HCT116 (cell line): Measurements from ENCODE around the gene CDH4. TPM values are rescaled to one million over a fixed set of nuclear protein-coding genes. Genes with fewer than 3 reads are reported as not detected.

ENCODE experiments used
- ATAC-seq: fragments of 200-7000 bp; cut with Tn5 transposase; 2 replicates; pipeline ENCODE4 v1.9.1; 2020; ENCODE audit warnings: mild to moderate bottlenecking, moderate library complexity
- BruUV-seq: library from RNA; stranded (reverse); fragments of 400-500 nt; replicated peaks from 2 replicates; lab custom pipeline; 2021; lab: Mats Ljungman, UMichigan
- CTCF ChIA-PET: fragments of 300-600 bp; sonication (Branson Sonifier 250); formaldehyde crosslinking; loops from one replicate; lab custom pipeline; 2021; ENCODE audit warnings: antibody characterized with exemption; lab: Charles Lee
- POLR2A ChIA-PET: fragments of 300-600, 350-600 bp; sonication (Branson Sonifier 250); formaldehyde crosslinking; loops from one replicate; lab custom pipeline; 2021; ENCODE audit warnings: antibody characterized with exemption; lab: Charles Lee
- RAD21 ChIA-PET, 2 experiments: fragments of 300-600 bp; sonication (Branson Sonifier 250); formaldehyde crosslinking; loops; one replicate each; lab custom pipeline; 2023; ENCODE audit warnings: low total read pairs in 2 of 2; ENCODE audit not compliant: uncharacterized antibody in 2 of 2, unreplicated experiment in 2 of 2, low non-redundant PET in 1 of 2; lab: Charles Lee
- DNase-seq: peaks from one replicate; pipeline ENCODE4 v3.0.0-alpha.2; 2010; ENCODE audit warnings: low read depth, low spot score
- H2AFZ ChIP-seq: fragments of 200-600 bp; shearing (Covaris generic), sonication (generic); 2 replicates; pipeline ENCODE4 v1.6.1; 2017; ENCODE audit warnings: low read depth, mixed run types, mixed read lengths, antibody characterized with exemption, low read length; ENCODE audit not compliant: poor library complexity, severe bottlenecking
- H3K27ac ChIP-seq: 2 replicates; pipeline ENCODE4 v1.5.1; 2012; ENCODE audit warnings: low read depth, low read length
- H3K27me3 ChIP-seq: fragments of 200-600 bp; sonication (generic); 2 replicates; pipeline ENCODE4 v1.6.1; 2016; ENCODE audit warnings: mixed run types, low read length, mixed read lengths; ENCODE audit not compliant: insufficient read depth
- H3K36me3 ChIP-seq, 2 experiments: fragments of 200-500 bp in 1 of 2; fragments of 200-600 bp in 1 of 2; sonication (Bioruptor generic) in 1 of 2; sonication (generic) in 1 of 2; 2 replicates each; pipeline versions ENCODE4 v1.5.1 to v1.6.1; 2014 to 2016; ENCODE audit warnings: low read length in 2 of 2, inconsistent platforms in 1 of 2, mixed read lengths in 1 of 2, mixed run types in 1 of 2; ENCODE audit not compliant: insufficient read depth in 2 of 2, control insufficient read depth in 1 of 2
- H3K4me1 ChIP-seq, 2 experiments: fragments of 200-600 bp in 1 of 2; sonication (generic) in 1 of 2; 2 replicates each; pipeline versions ENCODE4 v1.5.1 to v1.6.1; 2012 to 2017; ENCODE audit warnings: low read length in 2 of 2, inconsistent platforms in 1 of 2, mild to moderate bottlenecking in 1 of 2, mixed read lengths in 1 of 2, mixed run types in 1 of 2, moderate library complexity in 1 of 2; ENCODE audit not compliant: insufficient read depth in 2 of 2, control insufficient read depth in 1 of 2
- H3K4me2 ChIP-seq: fragments of 200-600 bp; sonication (generic); 2 replicates; pipeline ENCODE4 v1.6.1; 2017; ENCODE audit warnings: mixed run types, low read length, mixed read lengths
- H3K4me3 ChIP-seq, 2 experiments: fragments of 200-600 bp in 1 of 2; sonication (generic) in 1 of 2; replicated peaks in 1 of 2; 2 replicates each; pipeline ENCODE4 v1.5.1; 2011 to 2016; ENCODE audit warnings: low read length in 2 of 2, control low read depth in 1 of 2, low read depth in 1 of 2, mild to moderate bottlenecking in 1 of 2, mixed read lengths in 1 of 2, mixed run types in 1 of 2
- H3K79me2 ChIP-seq: fragments of 200-600 bp; sonication (generic); 2 replicates; pipeline ENCODE4 v1.6.1; 2017; ENCODE audit warnings: mild to moderate bottlenecking, mixed run types, low read length, moderate library complexity, mixed read lengths; ENCODE audit not compliant: insufficient read depth
- H3K9ac ChIP-seq: fragments of 200-600 bp; sonication (generic); 2 replicates; pipeline ENCODE4 v1.6.1; 2016; ENCODE audit warnings: low read length, mixed read lengths
- H3K9me2 ChIP-seq: fragments of 200-600 bp; sonication (generic), shearing (Covaris generic); 2 replicates; pipeline ENCODE4 v1.6.1; 2017; ENCODE audit warnings: mixed run types, mild to moderate bottlenecking, moderate library complexity; ENCODE audit not compliant: insufficient read depth
- H3K9me3 ChIP-seq, 2 experiments: fragments of 200-500 bp in 1 of 2; fragments of 200-600 bp in 1 of 2; sonication (Bioruptor generic) in 1 of 2; sonication (generic) in 1 of 2; 2 replicates each; pipeline ENCODE4 v1.6.1; 2014 to 2017; ENCODE audit warnings: low read length in 2 of 2, mixed read lengths in 2 of 2, inconsistent platforms in 1 of 2, low read depth in 1 of 2, mild to moderate bottlenecking in 1 of 2, mixed run types in 1 of 2, moderate library complexity in 1 of 2; ENCODE audit not compliant: control insufficient read depth in 1 of 2, insufficient read depth in 1 of 2
- H4K20me1 ChIP-seq: fragments of 200-600 bp; sonication (generic), shearing (Covaris generic); 2 replicates; pipeline ENCODE4 v1.6.1; 2017; ENCODE audit warnings: mixed run types, mild to moderate bottlenecking, moderate library complexity; ENCODE audit not compliant: insufficient read depth
- CBX3 ChIP-seq: IDR thresholded peaks from 2 replicates; pipeline ENCODE4 v1.6.1; 2012; ENCODE audit warnings: low read depth
- CEBPB ChIP-seq: IDR thresholded peaks from 2 replicates; pipeline ENCODE4 v1.6.1; 2012; ENCODE audit warnings: low read depth
- EGR1 ChIP-seq: IDR thresholded peaks from 2 replicates; pipeline ENCODE4 v1.6.1; 2012; ENCODE audit warnings: low read depth
- EZH2 ChIP-seq: fragments of 200-600 bp; sonication (generic); IDR thresholded peaks from 2 replicates; pipeline ENCODE4 v1.6.1; 2017; ENCODE audit warnings: antibody characterized with exemption, mixed run types
- EZH2phosphoT487 ChIP-seq: fragments of 200-600 bp; IDR thresholded peaks from 2 replicates; pipeline ENCODE4 v1.6.1; 2018; ENCODE audit warnings: antibody characterized with exemption, borderline replicate concordance
- SRF ChIP-seq: IDR thresholded peaks from 2 replicates; pipeline ENCODE4 v1.6.1; 2012; ENCODE audit warnings: low read depth
- YY1 ChIP-seq: IDR thresholded peaks from 2 replicates; pipeline ENCODE4 v1.6.1; 2011; ENCODE audit warnings: low read length, low read depth, moderate library complexity, mild to moderate bottlenecking; ENCODE audit not compliant: insufficient replicate concordance; ENCODE audit errors: extremely low read depth
- ZFX ChIP-seq: fragments of 450-650 bp; IDR thresholded peaks from 2 replicates; pipeline ENCODE4 v1.6.1; 2017
- ZNF274 ChIP-seq: fragments of 200-500 bp; sonication (Bioruptor generic); IDR thresholded peaks from 2 replicates; pipeline ENCODE4 v1.6.1; 2014; ENCODE audit warnings: mild to moderate bottlenecking, low read depth, low read length, inconsistent platforms
- intact Hi-C: fragments of 100-400 bp; cut with micrococcal nuclease; formaldehyde crosslinking; loops from 2 replicates; pipeline ENCODE4 v1.10.0; 2022
- total RNA-seq: library from RNA; stranded (reverse); gene quantifications from one replicate; pipeline ENCODE4 v1.2.1, GENCODE V29; 2021; ENCODE audit not compliant: unreplicated experiment
- TF ChIP-seq, protein P1 (sequence below): IDR thresholded peaks from 2 replicates; pipeline ENCODE4 v1.6.1; 2012
- TF ChIP-seq, protein P2 (sequence below): IDR thresholded peaks from 2 replicates; pipeline ENCODE4 v1.6.1; 2012; ENCODE audit warnings: low read depth
- TF ChIP-seq, protein P3 (sequence below): IDR thresholded peaks from 2 replicates; pipeline ENCODE4 v1.6.1; 2012

Gene CDH4
- total RNA-seq, 1 experiment from 2014 or later, result not detected

DNA sequence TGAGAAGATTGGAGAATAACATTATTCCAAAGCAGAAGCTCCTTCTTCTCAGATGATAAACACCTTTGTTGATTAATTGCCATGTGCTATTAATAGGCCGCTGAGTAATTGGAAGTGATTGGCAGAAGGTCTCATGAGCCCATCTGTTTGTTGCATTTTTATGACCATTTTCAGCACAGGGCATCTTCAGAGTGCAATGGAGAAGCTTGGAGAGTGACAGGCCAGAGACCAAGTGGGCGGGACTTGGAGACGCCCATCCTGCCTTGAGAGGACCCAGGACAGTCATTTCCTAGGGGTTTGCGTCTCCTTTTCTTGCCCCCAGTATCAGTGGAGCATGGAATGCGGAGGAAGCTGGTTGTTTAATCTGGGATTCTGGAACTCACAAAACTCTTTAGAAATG is 89.5 kb downstream of the CDH4 start:
- no TSS peak for BruUV-seq
- Histone ChIP-seq H2AFZ (no peak overlapping the region), H3K36me3 (no peaks in the 10 kb centered on the region), H3K9me2 (no peaks in the 10 kb centered on the region), H3K4me3 (no peak overlapping the region), H4K20me1 (no peaks in the 10 kb centered on the region), H3K4me1 (no peaks in the 10 kb centered on the region), H3K27ac (no peak overlapping the region), H3K9ac (no peak overlapping the region), H3K27me3 (no peaks in the 10 kb centered on the region), H3K4me2 (no peak overlapping the region), H3K9me3 (peaks cover 0 to 18% of the 10 kb centered on the region in 2 experiments; a peak in 2 of 4 replicates), H3K79me2 (no peaks in the 10 kb centered on the region)
- ChIA-PET CTCF (no interaction called here), POLR2A (no interaction called here), RAD21 (no interaction called here)
- DNase-seq, result no peak
- intact Hi-C loops, result no loop called here
- no peak for ATAC-seq
- TF ChIP-seq ZNF274 (no peak), CEBPB (no peak)
- TF ChIP-seq, protein P1, sequence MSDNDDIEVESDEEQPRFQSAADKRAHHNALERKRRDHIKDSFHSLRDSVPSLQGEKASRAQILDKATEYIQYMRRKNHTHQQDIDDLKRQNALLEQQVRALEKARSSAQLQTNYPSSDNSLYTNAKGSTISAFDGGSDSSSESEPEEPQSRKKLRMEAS, result no peak
- TF ChIP-seq, protein P2, sequence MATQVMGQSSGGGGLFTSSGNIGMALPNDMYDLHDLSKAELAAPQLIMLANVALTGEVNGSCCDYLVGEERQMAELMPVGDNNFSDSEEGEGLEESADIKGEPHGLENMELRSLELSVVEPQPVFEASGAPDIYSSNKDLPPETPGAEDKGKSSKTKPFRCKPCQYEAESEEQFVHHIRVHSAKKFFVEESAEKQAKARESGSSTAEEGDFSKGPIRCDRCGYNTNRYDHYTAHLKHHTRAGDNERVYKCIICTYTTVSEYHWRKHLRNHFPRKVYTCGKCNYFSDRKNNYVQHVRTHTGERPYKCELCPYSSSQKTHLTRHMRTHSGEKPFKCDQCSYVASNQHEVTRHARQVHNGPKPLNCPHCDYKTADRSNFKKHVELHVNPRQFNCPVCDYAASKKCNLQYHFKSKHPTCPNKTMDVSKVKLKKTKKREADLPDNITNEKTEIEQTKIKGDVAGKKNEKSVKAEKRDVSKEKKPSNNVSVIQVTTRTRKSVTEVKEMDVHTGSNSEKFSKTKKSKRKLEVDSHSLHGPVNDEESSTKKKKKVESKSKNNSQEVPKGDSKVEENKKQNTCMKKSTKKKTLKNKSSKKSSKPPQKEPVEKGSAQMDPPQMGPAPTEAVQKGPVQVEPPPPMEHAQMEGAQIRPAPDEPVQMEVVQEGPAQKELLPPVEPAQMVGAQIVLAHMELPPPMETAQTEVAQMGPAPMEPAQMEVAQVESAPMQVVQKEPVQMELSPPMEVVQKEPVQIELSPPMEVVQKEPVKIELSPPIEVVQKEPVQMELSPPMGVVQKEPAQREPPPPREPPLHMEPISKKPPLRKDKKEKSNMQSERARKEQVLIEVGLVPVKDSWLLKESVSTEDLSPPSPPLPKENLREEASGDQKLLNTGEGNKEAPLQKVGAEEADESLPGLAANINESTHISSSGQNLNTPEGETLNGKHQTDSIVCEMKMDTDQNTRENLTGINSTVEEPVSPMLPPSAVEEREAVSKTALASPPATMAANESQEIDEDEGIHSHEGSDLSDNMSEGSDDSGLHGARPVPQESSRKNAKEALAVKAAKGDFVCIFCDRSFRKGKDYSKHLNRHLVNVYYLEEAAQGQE, result no peak

DNA sequence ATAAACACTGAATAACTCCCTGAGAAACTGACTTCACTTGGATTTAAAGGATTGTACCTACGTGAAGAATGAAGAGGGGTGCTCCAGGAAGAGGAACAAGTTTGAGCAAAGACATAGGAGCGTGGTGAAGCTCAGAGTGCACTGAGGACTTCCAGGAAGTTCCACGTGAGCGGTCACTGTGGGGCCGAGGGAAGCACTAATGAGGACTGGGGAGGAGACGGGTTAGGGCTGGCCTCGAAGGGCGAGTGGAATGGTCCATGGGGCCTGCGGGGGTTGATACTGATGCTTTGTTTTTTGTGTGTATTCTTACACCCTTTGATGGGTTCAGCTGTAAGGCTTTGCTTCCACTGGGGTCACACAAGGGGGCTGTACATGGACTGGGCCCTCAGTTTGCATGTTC is 91.9 kb downstream of the CDH4 start:
- no TSS peak for BruUV-seq
- RAD21 ChIA-PET, result no interaction called here
- Histone ChIP-seq H3K4me2 (no peak overlapping the region), H3K9me2 (no peaks in the 10 kb centered on the region), H3K36me3 (no peaks in the 10 kb centered on the region), H3K4me3 (no peak overlapping the region), H3K79me2 (no peaks in the 10 kb centered on the region), H3K9ac (no peak overlapping the region), H3K4me1 (no peaks in the 10 kb centered on the region), H2AFZ (no peak overlapping the region), H3K27me3 (no peaks in the 10 kb centered on the region), H4K20me1 (no peaks in the 10 kb centered on the region), H3K9me3 (peaks cover 0 to 9% of the 10 kb centered on the region in 2 experiments; a peak in 2 of 4 replicates), H3K27ac (no peak overlapping the region)
- intact Hi-C loops, result no loop called here
- ATAC-seq (no peak), DNase-seq (no peak)
- TF ChIP-seq, protein P1, result no peak
- TF ChIP-seq EGR1, result no peak
- no peak for TF ChIP-seq CBX3
- no peak for TF ChIP-seq CEBPB
- no peak for TF ChIP-seq ZFX
- TF ChIP-seq EZH2, result no peak
- TF ChIP-seq, protein P3, sequence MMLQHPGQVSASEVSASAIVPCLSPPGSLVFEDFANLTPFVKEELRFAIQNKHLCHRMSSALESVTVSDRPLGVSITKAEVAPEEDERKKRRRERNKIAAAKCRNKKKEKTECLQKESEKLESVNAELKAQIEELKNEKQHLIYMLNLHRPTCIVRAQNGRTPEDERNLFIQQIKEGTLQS, result no peak
- no peak for TF ChIP-seq YY1
- no peak for TF ChIP-seq SRF
- no peak for TF ChIP-seq EZH2phosphoT487
- CTCF ChIA-PET, result no interaction called here
- POLR2A ChIA-PET, result no interaction called here
